IPS-11a (cell line): ENCODE measurements around the gene MRPL20.
"Not testable (repeated sequence)": the region's sequence is repeated elsewhere in the genome, so short reads cannot be mapped to it uniquely, and the experiment has no call there.

Source experiments
- H3K4me3 ChIP-seq: one replicate; pipeline ENCODE4 v1.5.1; 2013; ENCODE audit warnings: low read depth, low read length, control low read depth

Gene MRPL20

GRCh38 chr1:1427106-1427819 is 20.2 kb upstream of the MRPL20 start:
- no peak overlapping the region for H3K4me3 ChIP-seq

DNA sequence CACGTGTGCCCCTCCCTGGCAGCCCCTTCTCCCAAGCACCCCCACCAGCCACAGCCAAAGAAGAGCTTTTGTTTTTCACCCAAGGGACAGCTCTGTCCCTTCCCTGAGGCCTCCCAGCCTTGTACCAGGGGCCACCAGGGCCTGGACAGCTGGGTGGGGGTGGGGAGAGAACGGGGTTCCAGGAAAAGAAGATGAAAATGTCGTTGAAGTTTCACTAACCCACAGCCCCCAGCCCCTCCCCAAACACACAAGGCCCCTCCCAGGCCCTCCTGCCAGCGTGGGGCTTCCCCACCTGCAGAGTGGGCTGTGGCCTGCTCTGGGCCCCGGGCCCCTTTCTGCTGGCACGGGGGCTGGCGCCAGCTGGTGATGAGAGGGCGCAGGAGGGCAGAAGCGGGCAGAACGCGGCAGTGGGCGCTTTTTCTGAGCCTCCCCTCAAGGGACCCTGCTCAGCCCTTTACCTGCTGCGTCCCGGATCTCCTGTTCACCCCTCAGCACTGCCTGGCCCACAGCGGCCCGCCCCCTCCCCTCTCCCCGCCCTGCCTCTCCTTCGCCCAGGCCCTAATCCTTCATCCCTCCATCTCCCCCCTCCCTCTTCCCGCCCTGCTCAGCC is 19.5 kb upstream of the MRPL20 start:
- H3K4me3 ChIP-seq: no peak overlapping the region

- H3K4me3 ChIP-seq: no peak overlapping the region
Measured at GRCh38 chr1:1425753-1426495, 18.8 kb upstream of the MRPL20 start.

- no peak overlapping the region for H3K4me3 ChIP-seq
Measured at GRCh38 chr1:1425426-1425752, 18.3 kb upstream of the MRPL20 start.

- no peak overlapping the region for H3K4me3 ChIP-seq
Measured at GRCh38 chr1:1424707-1425106, 17.6 kb upstream of the MRPL20 start.

- no peak overlapping the region for H3K4me3 ChIP-seq
Measured at GRCh38 chr1:1423245-1423597, 16.1 kb upstream of the MRPL20 start.

- H3K4me3 ChIP-seq: no peak overlapping the region
Measured at GRCh38 chr1:1422465-1423244, 15.6 kb upstream of the MRPL20 start.

- no peak overlapping the region for H3K4me3 ChIP-seq
Measured at GRCh38 chr1:1421907-1422464, 14.9 kb upstream of the MRPL20 start.

DNA sequence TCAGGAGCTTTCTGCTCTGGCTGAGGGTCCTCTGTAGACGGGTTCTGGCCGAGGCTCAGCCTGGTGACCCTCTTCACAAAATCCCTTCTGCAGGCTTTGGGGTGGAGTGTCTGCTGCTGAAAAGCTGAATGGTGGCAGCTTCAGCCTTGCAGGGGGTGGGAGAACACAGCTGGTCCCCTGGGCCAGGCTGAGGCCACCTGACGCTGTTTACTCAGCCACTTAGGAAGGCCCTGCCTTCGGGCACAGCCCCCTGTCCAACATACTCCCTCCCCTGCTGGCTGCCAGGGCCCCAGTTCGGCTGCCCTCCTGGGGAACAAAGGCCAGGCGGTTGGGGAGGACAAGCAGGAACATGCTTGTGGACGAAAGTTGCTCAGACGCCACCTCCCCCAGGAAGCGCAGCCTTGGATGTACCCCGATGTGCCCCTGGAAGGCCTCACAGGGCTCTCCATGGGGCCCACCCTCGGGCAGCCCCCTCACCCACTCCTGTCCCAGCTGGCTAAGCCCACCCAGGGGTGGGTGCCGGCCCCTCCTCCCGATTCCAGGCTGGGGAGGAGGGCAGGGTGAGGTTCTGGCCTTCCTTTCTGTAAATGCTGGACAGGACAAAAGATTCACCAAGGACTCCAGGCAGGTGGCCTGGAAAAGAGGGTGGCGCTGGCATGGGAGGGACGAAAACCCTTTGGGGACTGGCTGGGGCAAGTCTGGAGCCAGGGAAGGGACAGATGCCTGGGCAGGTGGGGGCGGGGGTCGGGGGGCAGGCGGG is 14.2 kb upstream of the MRPL20 start, which contains the start of gene ANKRD65:
ANKRD65 (minus strand) TSS at position 130 of the 760 bp plus-strand sequence. CDS start 271 bp downstream, outside the sequence.
- no peak within 1 kb of the TSS for H3K4me3 ChIP-seq

DNA sequence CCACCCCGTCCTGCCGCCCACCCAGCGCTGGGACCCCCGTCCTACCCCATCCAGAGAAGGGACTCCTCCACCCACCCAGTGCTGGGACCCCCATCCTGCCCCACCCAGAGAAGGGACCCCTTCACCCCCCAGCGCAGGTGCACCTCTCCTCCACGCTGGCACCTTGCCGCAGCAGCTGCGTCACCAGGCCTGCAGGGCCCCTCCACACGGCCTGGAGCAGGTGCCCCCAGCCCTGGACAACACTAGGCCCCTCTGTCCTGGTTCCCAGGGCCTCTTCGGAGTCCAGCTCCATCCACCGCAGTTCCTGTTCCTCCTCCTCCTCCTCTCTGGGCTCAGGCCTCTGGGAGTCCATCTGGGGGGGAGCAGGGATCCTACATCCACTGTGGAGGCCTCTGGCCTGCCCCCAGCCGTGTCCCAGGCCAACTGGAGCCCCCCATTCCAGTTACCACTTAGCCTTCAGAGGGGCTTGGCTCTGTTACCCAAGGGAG is 13.6 kb upstream of the MRPL20 start:
- no peak overlapping the region for H3K4me3 ChIP-seq

DNA sequence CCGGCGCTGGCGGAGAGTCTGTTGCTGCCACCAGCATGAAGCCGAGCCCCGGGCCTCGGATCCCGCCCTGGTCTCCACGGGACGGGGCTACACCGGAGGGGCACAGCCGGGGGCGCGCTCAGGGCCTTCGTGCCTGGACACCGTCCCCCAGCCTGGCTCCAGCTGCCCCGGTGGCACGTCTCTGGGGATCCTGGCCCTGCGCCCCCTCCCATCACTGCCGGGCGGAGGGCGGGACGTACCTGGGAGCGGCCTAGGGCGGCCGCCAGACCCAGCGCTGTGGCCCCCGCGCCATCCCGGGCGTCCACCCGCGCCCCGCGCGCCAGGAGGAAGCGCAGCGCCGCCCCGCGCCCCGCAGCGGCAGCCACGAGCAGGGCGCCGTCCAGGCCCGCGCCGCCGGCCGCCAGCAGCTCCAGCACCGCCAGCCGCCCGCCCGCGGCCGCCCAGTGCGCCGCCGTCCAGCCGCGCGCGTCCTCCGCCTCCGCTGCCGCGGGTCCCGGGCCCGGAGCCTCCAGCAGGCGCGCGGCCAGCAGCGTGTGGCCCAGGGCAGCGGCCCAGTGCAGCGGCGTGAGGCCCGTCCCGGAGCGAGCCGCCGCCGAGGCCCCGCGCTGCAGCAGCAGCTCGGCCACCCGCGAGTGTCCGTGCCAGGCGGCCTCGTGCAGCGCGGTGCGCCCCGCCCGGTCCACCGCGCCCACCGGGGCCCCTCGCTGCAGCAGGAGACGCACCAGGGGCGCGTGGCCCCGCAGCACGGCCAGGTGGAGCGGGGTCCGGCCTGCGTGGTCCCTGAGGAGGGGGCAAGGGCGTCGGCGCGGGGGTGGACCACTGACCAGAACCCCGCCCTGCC is 12.9 kb upstream of the MRPL20 start:
- H3K4me3 ChIP-seq: no peak overlapping the region

- H3K4me3 ChIP-seq: no peak overlapping the region
Measured at GRCh38 chr1:1419363-1419812, 12.3 kb upstream of the MRPL20 start.

DNA sequence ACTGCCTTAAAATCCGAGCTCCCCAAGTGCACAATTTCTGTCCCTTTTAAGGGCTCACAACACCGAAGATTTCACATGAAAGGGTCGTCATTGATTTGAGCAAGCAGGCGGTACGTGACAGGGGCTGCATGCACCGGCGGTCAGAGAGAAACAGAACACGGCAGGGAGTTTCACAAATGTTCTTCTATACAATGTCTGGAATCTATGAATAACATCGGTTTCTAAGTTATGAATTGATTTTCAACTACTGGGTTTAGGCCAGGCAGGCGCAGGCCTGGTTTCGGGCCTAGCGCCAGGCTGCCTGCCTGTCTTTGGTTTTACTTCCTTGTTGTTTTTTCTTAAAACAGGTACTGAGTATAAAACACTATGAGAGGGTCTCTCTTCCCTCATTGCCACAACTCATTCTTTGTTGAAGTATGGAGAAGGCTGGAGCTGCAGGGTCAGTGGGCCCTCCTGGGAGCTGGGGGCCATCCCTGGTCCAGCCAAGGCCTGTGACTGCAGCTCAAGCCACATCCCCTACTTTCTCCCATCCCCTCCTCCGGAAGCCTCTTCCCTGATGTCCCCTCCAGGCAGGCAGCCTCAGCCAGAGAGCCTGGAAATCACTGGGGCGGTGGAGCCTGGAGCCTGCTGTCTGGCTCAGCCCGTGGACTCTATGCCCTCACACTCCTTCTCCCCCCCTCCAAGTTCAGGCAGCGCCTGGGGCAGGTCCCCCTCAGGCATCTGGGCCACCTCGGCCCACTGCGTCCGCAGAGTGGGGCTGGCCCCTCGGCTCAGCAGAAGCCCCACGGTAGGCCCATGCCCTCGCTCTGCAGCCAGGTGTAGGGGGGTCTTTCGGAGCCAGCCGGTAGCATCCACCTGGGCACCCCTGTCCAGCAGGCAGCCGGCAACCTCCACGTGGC is 11.6 kb upstream of the MRPL20 start:
- no peak overlapping the region for H3K4me3 ChIP-seq

- H3K4me3 ChIP-seq: not testable (repeated sequence)
Measured at GRCh38 chr1:1417825-1418463, 10.9 kb upstream of the MRPL20 start.

GRCh38 chr1:1417396-1417795 is 10.3 kb upstream of the MRPL20 start:
- not testable (repeated sequence) for H3K4me3 ChIP-seq

GRCh38 chr1:1415751-1416150 is 8.7 kb upstream of the MRPL20 start:
- no peak overlapping the region for H3K4me3 ChIP-seq

- not testable (repeated sequence) for H3K4me3 ChIP-seq
Measured at GRCh38 chr1:1412311-1412902, 5.3 kb upstream of the MRPL20 start.
